Neuron (in vitro differentiated cells): ENCODE results near the gene BEGAIN.

Experiments
- H2AFZ ChIP-seq: one replicate; pipeline ENCODE4 v1.6.1; 2013; ENCODE audit warnings: low read depth, mild to moderate bottlenecking, inconsistent platforms, low read length, moderate library complexity
- H3K27me3 ChIP-seq: one replicate; pipeline ENCODE4 v1.6.1; 2013; ENCODE audit warnings: low read length; ENCODE audit not compliant: insufficient read depth
- H3K36me3 ChIP-seq: one replicate; pipeline ENCODE4 v1.6.1; 2013; ENCODE audit warnings: low read length; ENCODE audit not compliant: insufficient read depth
- H3K4me1 ChIP-seq: one replicate; pipeline ENCODE4 v1.6.1; 2013; ENCODE audit warnings: low read length; ENCODE audit not compliant: insufficient read depth
- H3K4me3 ChIP-seq: 2 replicates; pipeline ENCODE4 v1.5.1; 2013; ENCODE audit warnings: mild to moderate bottlenecking, low read length, moderate library complexity
- H3K9me3 ChIP-seq: one replicate; pipeline ENCODE4 v1.6.1; 2013; ENCODE audit warnings: low read length

BEGAIN gene

DNA sequence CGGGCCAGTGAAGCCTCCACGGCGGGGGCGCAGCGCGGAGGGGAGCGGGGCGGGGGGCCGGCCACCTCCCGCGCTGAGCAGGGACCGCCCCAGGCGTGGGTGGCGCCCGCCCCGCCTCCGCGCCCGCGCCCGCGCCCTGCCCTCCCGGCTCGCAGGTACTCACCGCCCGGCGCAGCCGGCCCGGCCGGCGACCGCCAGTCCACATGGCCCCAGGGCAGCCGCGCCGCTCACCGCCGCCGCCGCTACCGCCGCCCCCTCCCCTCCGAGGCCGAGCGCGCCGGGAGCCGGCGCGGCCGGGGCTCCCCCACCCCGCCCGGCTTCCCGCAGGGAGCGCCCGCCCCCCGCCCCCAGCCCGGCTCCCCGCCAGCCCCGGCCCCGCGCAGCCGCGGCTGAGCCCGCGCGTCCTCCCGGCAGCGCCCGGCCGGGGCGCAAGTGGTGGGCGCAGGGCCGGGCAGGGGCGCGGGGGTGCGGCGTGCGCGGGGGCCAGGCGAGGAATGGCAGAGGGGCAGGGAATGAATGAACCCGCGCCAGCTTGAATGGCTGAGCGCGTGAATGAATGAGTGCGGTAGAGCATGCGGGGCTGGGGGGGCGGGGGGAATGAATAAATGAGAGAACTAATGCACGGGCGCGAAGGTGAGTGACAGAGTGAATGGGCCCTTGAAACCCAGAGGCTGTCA lies at the start of gene BEGAIN:
TSS of gene BEGAIN (minus strand) at position 332 of the 677 bp plus-strand sequence. CDS start at position 205, 127 bp downstream.
- no peaks in the 10 kb centered on the region for H3K36me3 ChIP-seq
- H3K4me1 ChIP-seq: no peaks in the 10 kb centered on the region
- no peaks in the 10 kb centered on the region for H3K9me3 ChIP-seq
- peak within 1 kb of the TSS; percentile 34 for H3K4me3 ChIP-seq
- peaks cover 63% of the 10 kb centered on the region for H3K27me3 ChIP-seq
- peak within 1 kb of the TSS; percentile 34 for H2AFZ ChIP-seq

GRCh38 chr14:100636559-100636958 lies 49.3 kb upstream of the BEGAIN start:
- Histone ChIP-seq H3K27me3 (peaks cover 5% of the 10 kb centered on the region), H3K36me3 (no peaks in the 10 kb centered on the region), H3K4me1 (peaks cover 5% of the 10 kb centered on the region), H3K9me3 (no peaks in the 10 kb centered on the region), H3K4me3 (no peak overlapping the region), H2AFZ (no peak overlapping the region)

- no peak overlapping the region for H3K4me3 ChIP-seq
- no peaks in the 10 kb centered on the region for H3K27me3 ChIP-seq
Measured at GRCh38 chr14:100634026-100634425, 46.8 kb upstream of the BEGAIN start.

DNA sequence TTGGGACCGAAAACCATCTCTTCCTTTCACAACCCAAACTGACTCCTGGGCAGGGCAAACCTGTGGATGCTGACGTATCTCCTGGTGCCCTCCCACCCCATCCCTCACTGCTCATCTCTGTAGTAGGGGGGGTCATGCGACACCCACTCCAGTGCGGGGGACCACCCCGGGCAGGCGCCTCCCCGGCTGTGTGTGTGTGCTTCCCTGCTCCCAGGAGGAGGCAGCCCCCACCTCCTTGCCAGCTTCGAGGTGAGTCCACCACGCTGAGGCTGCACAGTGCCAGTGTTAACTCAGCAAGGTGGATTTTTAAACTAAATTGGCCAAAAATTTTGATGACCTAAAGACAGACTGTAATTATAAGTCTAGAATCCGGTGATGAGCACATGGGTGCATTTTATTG lies 46.2 kb upstream of the BEGAIN start:
- Histone ChIP-seq H3K27me3 (no peaks in the 10 kb centered on the region), H2AFZ (no peak overlapping the region), H3K4me3 (no peak overlapping the region), H3K9me3 (no peaks in the 10 kb centered on the region), H3K36me3 (no peaks in the 10 kb centered on the region), H3K4me1 (peaks cover 5% of the 10 kb centered on the region)

More at GRCh38 chr14:100634026-100634425, 46.8 kb upstream of the BEGAIN start:
- H3K9me3 ChIP-seq: no peaks in the 10 kb centered on the region
- no peak overlapping the region for H2AFZ ChIP-seq
- peaks cover 5% of the 10 kb centered on the region for H3K4me1 ChIP-seq
- H3K36me3 ChIP-seq: no peaks in the 10 kb centered on the region

DNA sequence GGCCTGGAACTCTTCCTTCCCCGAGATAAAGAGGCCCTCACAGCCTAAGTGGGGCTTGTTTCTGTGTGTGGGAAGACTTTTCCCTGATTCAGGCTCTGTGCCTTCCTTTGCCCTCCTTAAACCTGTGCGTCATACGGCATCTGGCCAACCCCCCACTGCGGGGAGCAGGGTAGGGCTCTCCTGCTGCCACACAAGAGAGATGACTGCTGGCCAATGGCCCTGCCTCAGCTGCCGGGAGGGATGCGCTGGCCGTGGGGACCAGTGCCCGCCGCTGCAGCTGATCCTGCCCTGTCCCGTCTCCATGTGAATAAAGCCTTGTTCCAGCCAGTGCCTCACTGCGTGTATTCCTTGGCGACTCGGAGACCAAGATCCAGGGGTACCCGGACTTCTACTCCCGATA lies 42.5 kb upstream of the BEGAIN start:
- no peaks in the 10 kb centered on the region for H3K9me3 ChIP-seq
- no peak overlapping the region for H2AFZ ChIP-seq
- no peaks in the 10 kb centered on the region for H3K36me3 ChIP-seq
- no peaks in the 10 kb centered on the region for H3K4me1 ChIP-seq
- H3K27me3 ChIP-seq: no peaks in the 10 kb centered on the region
- H3K4me3 ChIP-seq: no peak overlapping the region

DNA sequence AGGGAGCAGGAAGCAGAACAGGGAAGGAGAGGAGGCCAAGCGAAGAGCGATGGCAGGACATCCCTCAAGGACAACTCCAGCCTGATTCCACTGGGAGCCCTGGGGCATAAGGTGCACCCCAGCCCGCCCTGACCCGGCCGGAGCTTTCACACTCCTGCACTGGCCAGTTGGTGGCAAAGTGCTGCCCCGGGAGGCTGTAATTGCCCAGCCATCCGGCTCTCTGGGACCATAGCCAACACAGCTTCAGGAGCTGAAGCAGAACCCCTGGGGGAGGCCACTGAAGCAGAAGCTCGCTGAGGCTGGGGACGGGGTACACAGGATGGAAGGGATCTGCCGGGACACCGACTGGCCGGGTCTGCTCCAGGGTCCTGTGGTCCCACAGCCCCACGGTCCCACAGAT lies 41.9 kb upstream of the BEGAIN start:
- Histone ChIP-seq H3K4me3 (no peak overlapping the region), H3K9me3 (no peaks in the 10 kb centered on the region), H2AFZ (no peak overlapping the region), H3K36me3 (no peaks in the 10 kb centered on the region), H3K4me1 (no peaks in the 10 kb centered on the region), H3K27me3 (no peaks in the 10 kb centered on the region)

- Histone ChIP-seq H3K4me1 (no peaks in the 10 kb centered on the region), H2AFZ (no peak overlapping the region), H3K36me3 (no peaks in the 10 kb centered on the region), H3K9me3 (no peaks in the 10 kb centered on the region), H3K27me3 (no peaks in the 10 kb centered on the region), H3K4me3 (no peak overlapping the region)
Measured at GRCh38 chr14:100628225-100628624, 41.0 kb upstream of the BEGAIN start.

DNA sequence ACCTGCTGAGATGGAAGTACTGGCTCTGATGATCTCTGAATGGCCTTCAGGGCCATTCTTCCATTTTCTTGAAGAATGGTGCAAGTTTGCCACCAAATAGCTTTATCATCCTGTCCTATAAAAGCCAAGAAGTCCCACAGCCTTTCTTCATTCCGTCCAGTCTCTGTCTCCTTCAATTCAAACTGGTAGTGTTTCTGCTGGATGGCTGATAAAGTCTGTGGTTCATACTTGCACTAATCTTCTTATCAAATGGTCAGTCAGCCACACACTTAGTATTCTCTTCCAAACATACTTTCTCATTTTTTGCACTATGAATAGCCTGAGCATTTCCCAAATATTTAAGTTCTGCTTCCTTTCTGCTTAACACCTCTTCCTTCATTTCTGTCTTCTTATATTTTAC lies 39.4 kb upstream of the BEGAIN start:
- H3K36me3 ChIP-seq: no peaks in the 10 kb centered on the region
- H2AFZ ChIP-seq: no peak overlapping the region
- H3K9me3 ChIP-seq: no peaks in the 10 kb centered on the region
- no peak overlapping the region for H3K4me3 ChIP-seq
- H3K4me1 ChIP-seq: no peaks in the 10 kb centered on the region
- no peaks in the 10 kb centered on the region for H3K27me3 ChIP-seq

- no peaks in the 10 kb centered on the region for H3K4me1 ChIP-seq
- peaks cover 4% of the 10 kb centered on the region for H3K27me3 ChIP-seq
- no peaks in the 10 kb centered on the region for H3K9me3 ChIP-seq
- H2AFZ ChIP-seq: no peak overlapping the region
- H3K4me3 ChIP-seq: no peak overlapping the region
- H3K36me3 ChIP-seq: no peaks in the 10 kb centered on the region
Measured at GRCh38 chr14:100623961-100624360, 36.7 kb upstream of the BEGAIN start.

GRCh38 chr14:100623557-100623956 lies 36.3 kb upstream of the BEGAIN start:
- no peaks in the 10 kb centered on the region for H3K9me3 ChIP-seq
- H3K4me3 ChIP-seq: no peak overlapping the region
- H2AFZ ChIP-seq: no peak overlapping the region
- no peaks in the 10 kb centered on the region for H3K36me3 ChIP-seq
- H3K4me1 ChIP-seq: no peaks in the 10 kb centered on the region
- H3K27me3 ChIP-seq: peaks cover 4% of the 10 kb centered on the region

GRCh38 chr14:100622708-100623485 lies 35.7 kb upstream of the BEGAIN start:
- no peaks in the 10 kb centered on the region for H3K36me3 ChIP-seq
- peaks cover 4% of the 10 kb centered on the region for H3K27me3 ChIP-seq
- no peaks in the 10 kb centered on the region for H3K4me1 ChIP-seq
- H3K4me3 ChIP-seq: no peak overlapping the region
- H3K9me3 ChIP-seq: no peaks in the 10 kb centered on the region
- H2AFZ ChIP-seq: no peak overlapping the region

DNA sequence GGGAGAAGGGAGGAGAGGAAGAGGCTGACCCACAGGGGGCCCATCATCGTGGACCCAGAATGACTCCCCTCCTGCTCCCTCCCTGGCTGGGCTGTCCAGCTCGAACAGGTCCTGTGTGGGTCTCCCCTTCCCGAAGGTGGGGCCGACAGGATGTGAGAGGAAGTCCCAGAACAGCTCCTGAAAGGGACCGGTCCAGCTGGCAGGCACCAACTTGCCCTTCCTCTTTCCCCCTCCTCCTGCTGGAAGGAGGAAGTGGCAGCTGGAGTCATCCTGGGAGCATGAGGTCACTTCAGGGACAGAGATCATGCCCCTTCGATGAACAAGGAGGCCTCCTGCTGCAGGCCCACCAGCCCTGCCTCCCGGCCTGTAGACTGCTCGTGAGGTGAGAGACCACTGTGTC lies 35.0 kb upstream of the BEGAIN start:
- Histone ChIP-seq H3K4me1 (no peaks in the 10 kb centered on the region), H3K9me3 (no peaks in the 10 kb centered on the region), H3K4me3 (no peak overlapping the region), H2AFZ (no peak overlapping the region), H3K36me3 (no peaks in the 10 kb centered on the region), H3K27me3 (peaks cover 4% of the 10 kb centered on the region)

- Histone ChIP-seq H2AFZ (no peak overlapping the region), H3K36me3 (no peaks in the 10 kb centered on the region), H3K4me1 (no peaks in the 10 kb centered on the region), H3K4me3 (no peak overlapping the region), H3K9me3 (no peaks in the 10 kb centered on the region), H3K27me3 (peaks cover 4% of the 10 kb centered on the region)
Measured at GRCh38 chr14:100621806-100622205, 34.6 kb upstream of the BEGAIN start.
